IMR-90 (cell line): Measurements from ENCODE around the gene METTL22. TPM values are rescaled to one million over a fixed set of nuclear protein-coding genes. Genes with fewer than 3 reads are reported as not detected.

Experiments
- ATAC-seq: fragments of 200-7000 bp; cut with Tn5 transposase; 2 replicates; pipeline ENCODE4 v1.9.1; 2020; ENCODE audit warnings: low read depth, mild to moderate bottlenecking, moderate library complexity
- BruUV-seq: library from RNA; stranded (reverse); fragments of 400-500 nt; replicated peaks from 2 replicates; lab custom pipeline; 2021; lab: Mats Ljungman, UMichigan
- CTCF ChIA-PET: fragments of 300-600 bp; formaldehyde crosslinking; extraction: SDS; loops from one replicate; lab custom pipeline; 2021; ENCODE audit warnings: antibody characterized with exemption; lab: Yijun Ruan, JAX
- POLR2A ChIA-PET: fragments of 300-600 bp; sonication (Branson Sonifier 250); formaldehyde crosslinking; loops from one replicate; lab custom pipeline; 2022; ENCODE audit warnings: antibody characterized with exemption; ENCODE audit not compliant: unreplicated experiment; lab: Charles Lee
- DNase-seq: peaks from one replicate; pipeline ENCODE4 v3.0.0; 2013
- H2AFZ ChIP-seq: replicated peaks from 2 replicates; pipeline ENCODE3; 2013; ENCODE audit warnings: low read length, mild to moderate bottlenecking; ENCODE audit not compliant: poor library complexity
- H2AK5ac ChIP-seq: 2 replicates; pipeline ENCODE4 v1.6.1; 2013; ENCODE audit warnings: low read depth, low read length, inconsistent platforms
- H2AK9ac ChIP-seq: replicated peaks from 2 replicates; pipeline ENCODE3; 2013; ENCODE audit warnings: mild to moderate bottlenecking, low read depth, low read length, moderate library complexity; ENCODE audit not compliant: poor library complexity
- H2BK120ac ChIP-seq: 2 replicates; pipeline ENCODE4 v1.6.1; 2013; ENCODE audit warnings: low read depth, low read length, inconsistent platforms
- H2BK15ac ChIP-seq: 3 replicates; pipeline ENCODE4 v1.6.1; 2013; ENCODE audit warnings: low read depth, low read length, inconsistent platforms
- H2BK20ac ChIP-seq: 2 replicates; pipeline ENCODE4 v1.6.1; 2013; ENCODE audit warnings: low read depth, mild to moderate bottlenecking, inconsistent platforms, low read length, moderate library complexity
- H2BK5ac ChIP-seq: 2 replicates; pipeline ENCODE4 v1.6.1; 2013; ENCODE audit warnings: mild to moderate bottlenecking, low read depth, low read length, inconsistent platforms; ENCODE audit not compliant: poor library complexity, severe bottlenecking
- H3K14ac ChIP-seq: replicated peaks from 2 replicates; pipeline ENCODE4 v1.6.1; 2013; ENCODE audit warnings: low read depth, low read length, inconsistent platforms
- H3K18ac ChIP-seq: 2 replicates; pipeline ENCODE4 v1.6.1; 2013; ENCODE audit warnings: low read depth, low read length, control low read depth
- H3K23ac ChIP-seq: 2 replicates; pipeline ENCODE4 v1.6.1; 2013; ENCODE audit warnings: low read depth, low read length, inconsistent platforms
- H3K27ac ChIP-seq: 2 replicates; pipeline ENCODE4 v1.5.1; 2013; ENCODE audit warnings: mild to moderate bottlenecking, control low read depth, low read length; ENCODE audit not compliant: insufficient read depth
- H3K27me3 ChIP-seq: 2 replicates; pipeline ENCODE4 v1.6.1; 2013; ENCODE audit warnings: low read length; ENCODE audit not compliant: control insufficient read depth, insufficient read depth
- H3K36me3 ChIP-seq: 2 replicates; pipeline ENCODE4 v1.6.1; 2013; ENCODE audit warnings: low read length, mixed read lengths; ENCODE audit not compliant: control insufficient read depth, insufficient read depth
- H3K4ac ChIP-seq: 2 replicates; pipeline ENCODE4 v1.6.1; 2013; ENCODE audit warnings: low read depth, low read length, inconsistent platforms
- H3K4me1 ChIP-seq: 2 replicates; pipeline ENCODE4 v1.6.1; 2013; ENCODE audit warnings: low read length, mixed read lengths; ENCODE audit not compliant: control insufficient read depth, insufficient read depth
- H3K4me2 ChIP-seq: 2 replicates; pipeline ENCODE4 v1.6.1; 2013; ENCODE audit warnings: low read depth, mild to moderate bottlenecking, control low read depth, low read length, moderate library complexity
- H3K4me3 ChIP-seq: 2 replicates; pipeline ENCODE4 v1.5.1; 2013; ENCODE audit warnings: low read depth, mild to moderate bottlenecking, control low read depth, low read length, moderate library complexity; ENCODE audit not compliant: insufficient read depth
- H3K56ac ChIP-seq: 2 replicates; pipeline ENCODE4 v1.6.1; 2013; ENCODE audit warnings: low read length, inconsistent platforms; ENCODE audit not compliant: insufficient read depth; ENCODE audit errors: extremely low read depth
- H3K79me1 ChIP-seq, 2 experiments: 2 replicates each; pipeline ENCODE4 v1.6.1; 2013; ENCODE audit warnings: low read length in 2 of 2, inconsistent platforms in 1 of 2, low read depth in 1 of 2
- H3K9ac ChIP-seq: 2 replicates; pipeline ENCODE4 v1.6.1; 2013; ENCODE audit warnings: low read depth, low read length, control low read depth
- H3K9me1 ChIP-seq: 2 replicates; pipeline ENCODE4 v1.6.1; 2013; ENCODE audit warnings: low read length, inconsistent platforms; ENCODE audit not compliant: insufficient read depth
- H3K9me3 ChIP-seq: 2 replicates; pipeline ENCODE4 v1.6.1; 2013; ENCODE audit warnings: low read length; ENCODE audit not compliant: control insufficient read depth, insufficient read depth
- H4K20me1 ChIP-seq: 2 replicates; pipeline ENCODE4 v1.6.1; 2013; ENCODE audit warnings: low read length, inconsistent platforms; ENCODE audit not compliant: insufficient read depth
- H4K5ac ChIP-seq: 2 replicates; pipeline ENCODE4 v1.6.1; 2013; ENCODE audit warnings: mild to moderate bottlenecking, low read depth, low read length, control low read depth
- H4K8ac ChIP-seq, 2 experiments: 2 replicates each; pipeline ENCODE4 v1.6.1; 2013; ENCODE audit warnings: low read depth in 2 of 2, low read length in 2 of 2, control low read depth in 1 of 2, inconsistent platforms in 1 of 2
- H4K91ac ChIP-seq: 2 replicates; pipeline ENCODE4 v1.6.1; 2013; ENCODE audit warnings: low read depth, low read length, inconsistent platforms; ENCODE audit not compliant: insufficient read depth
- BHLHE40 ChIP-seq: fragments of 150-350 bp; IDR thresholded peaks from 2 replicates; pipeline ENCODE4 v1.6.1; 2016; ENCODE audit warnings: mild to moderate bottlenecking, low read depth, low read length
- CEBPB ChIP-seq: IDR thresholded peaks from 2 replicates; pipeline ENCODE4 v1.6.1; 2012; ENCODE audit warnings: low read depth, low read length, improper control_type of control experiment
- CHD1 ChIP-seq: IDR thresholded peaks from 2 replicates; pipeline ENCODE4 v1.6.1; 2012; ENCODE audit warnings: low read depth, low read length, improper control_type of control experiment
- FOS ChIP-seq: fragments of 150-350 bp; IDR thresholded peaks from 2 replicates; pipeline ENCODE4 v1.6.1; 2016; ENCODE audit warnings: low read depth, low read length
- MAFK ChIP-seq: IDR thresholded peaks from 2 replicates; pipeline ENCODE4 v1.6.1; 2012; ENCODE audit warnings: low read depth, low read length, improper control_type of control experiment
- MAZ ChIP-seq: IDR thresholded peaks from 2 replicates; pipeline ENCODE4 v1.6.1; 2012; ENCODE audit warnings: low read depth, mild to moderate bottlenecking, low read length, improper control_type of control experiment, moderate library complexity, borderline replicate concordance
- MXI1 ChIP-seq: IDR thresholded peaks from 2 replicates; pipeline ENCODE4 v1.6.1; 2012; ENCODE audit warnings: low read depth, mild to moderate bottlenecking, low read length, moderate library complexity, borderline replicate concordance
- NFE2L2 ChIP-seq: fragments of 150-350 bp; IDR thresholded peaks from 2 replicates; pipeline ENCODE4 v1.6.1; 2016; ENCODE audit warnings: low read depth, mild to moderate bottlenecking, low read length
- POLR2A ChIP-seq: IDR thresholded peaks from 2 replicates; pipeline ENCODE4 v1.6.1; 2012; ENCODE audit warnings: mild to moderate bottlenecking, low read depth, low read length
- RAD21 ChIP-seq: IDR thresholded peaks from 2 replicates; pipeline ENCODE4 v1.6.1; 2012; ENCODE audit warnings: low read length, improper control_type of control experiment
- RCOR1 ChIP-seq: IDR thresholded peaks from 2 replicates; pipeline ENCODE4 v1.6.1; 2012; ENCODE audit warnings: mild to moderate bottlenecking, low read length, improper control_type of control experiment; ENCODE audit not compliant: insufficient replicate concordance
- RFX5 ChIP-seq: IDR thresholded peaks from 2 replicates; pipeline ENCODE4 v1.8.0; 2012; ENCODE audit warnings: low read depth, mild to moderate bottlenecking, low read length, moderate library complexity
- SMC3 ChIP-seq: fragments of 150-350 bp; IDR thresholded peaks from 2 replicates; pipeline ENCODE4 v1.6.1; 2016; ENCODE audit warnings: low read depth, mild to moderate bottlenecking, antibody characterized with exemption, low read length, moderate library complexity
- WGBS, 2 experiments: methylation state at CpG; one replicate each; pipeline versions ENCODE4 v1.1.5 to v1.1.7; 2013; ENCODE audit warnings: missing lambda C conversion rate in 2 of 2; ENCODE audit not compliant: insufficient read length in 1 of 2; ENCODE audit errors: extremely low coverage in 2 of 2; 5-methylcytosine and 5-hydroxymethylcytosine counted together
- dilution Hi-C: fragments of 300-500 bp; cut with HindIII; formaldehyde crosslinking; loops from one replicate; pipeline ENCODE4 v1.14.3; 2018; ENCODE audit warnings: low sequenced_read_pairs; ENCODE audit not compliant: unreplicated experiment
- in situ Hi-C: fragments of 300-500 bp; cut with MboI; formaldehyde crosslinking; loops from 3 replicates; pipeline ENCODE4 v1.14.3; 2019; ENCODE audit warnings: low sequenced_read_pairs, inconsistent platforms, mixed read lengths
- intact Hi-C: fragments of 100-400 bp; cut with micrococcal nuclease; formaldehyde crosslinking; loops from 2 replicates; pipeline ENCODE4 v1.10.0; 2022
- polyA plus RNA-seq, 3 experiments: library from polyadenylated mRNA; depleted of rRNA; stranded (reverse); fragments of >200 nt; gene quantifications; 2 replicates each; pipeline ENCODE4 v1.2.3, GENCODE V29; 2012; ENCODE audit warnings: low replicate concordance in 1 of 3
- total RNA-seq: library from RNA; depleted of rRNA; stranded (reverse); fragments of >200 nt; gene quantifications from 2 replicates; pipeline ENCODE4 v1.2.3, GENCODE V29; 2012
- TF ChIP-seq, protein P1 (sequence below): conservative IDR thresholded peaks from 2 replicates; pipeline ENCODE4 v1.5.1; 2012; ENCODE audit warnings: mild to moderate bottlenecking, low read depth, low read length, improper control_type of control experiment
- TF ChIP-seq, protein P2 (sequence below): fragments of 150-350 bp; IDR thresholded peaks from 2 replicates; pipeline ENCODE4 v1.6.1; 2016; ENCODE audit warnings: low read depth, mild to moderate bottlenecking, low read length, moderate library complexity, borderline replicate concordance
- TF ChIP-seq, protein P3 (sequence below): fragments of 150-350 bp; IDR thresholded peaks from 2 replicates; pipeline ENCODE4 v1.6.1; 2017; ENCODE audit warnings: mild to moderate bottlenecking, antibody characterized with exemption, low read length, low read depth

Gene METTL22
- total and polyA plus RNA-seq, 2 of the 4 experiments (the other 2 are of a cell fraction), result 27.2 to 51.2 TPM

DNA sequence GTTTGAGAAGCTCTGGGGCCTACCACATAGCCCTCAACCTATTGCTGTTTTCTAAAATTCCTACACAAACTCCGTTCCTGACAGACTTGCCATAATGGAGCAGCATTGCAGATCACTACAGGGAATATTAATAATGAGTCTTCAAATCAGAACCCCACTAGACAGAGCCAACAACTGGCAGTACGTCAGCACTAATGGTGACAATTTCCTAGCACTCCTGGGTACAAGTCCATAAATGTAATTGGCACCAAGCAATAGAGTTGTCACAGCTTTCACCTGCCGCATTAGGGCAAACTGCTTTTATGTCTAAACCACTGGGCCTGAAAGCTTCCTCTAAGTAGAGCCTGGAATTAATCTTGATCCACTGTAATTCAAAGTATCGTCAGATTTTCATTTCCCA is 27.4 kb downstream of the METTL22 start:
- CTCF ChIA-PET, result no interaction called here

More for the DNA sequence above, 27.4 kb downstream of the METTL22 start:
- Histone ChIP-seq H3K18ac (no peak overlapping the region), H3K23ac (no peak overlapping the region), H3K9me3 (no peaks in the 10 kb centered on the region), H2AK9ac (peak overlapping the region; percentile 19), H3K56ac (no peak overlapping the region), H3K4me3 (no peak overlapping the region), H3K36me3 (peaks cover 39% of the 10 kb centered on the region), H3K4ac (no peak overlapping the region), H4K5ac (no peak overlapping the region), H3K9me1 (no peaks in the 10 kb centered on the region), H2BK15ac (no peak overlapping the region), H4K8ac (no peak overlapping the region), H3K79me1 (no peaks in the 10 kb centered on the region), H3K4me2 (no peak overlapping the region), H2BK120ac (no peak overlapping the region), H4K20me1 (no peaks in the 10 kb centered on the region), H2BK20ac (no peak overlapping the region), H3K14ac (no peak overlapping the region), H3K27me3 (no peaks in the 10 kb centered on the region), H3K9ac (no peak overlapping the region), H2AFZ (no peak overlapping the region), H2BK5ac (no peak overlapping the region), H3K4me1 (no peaks in the 10 kb centered on the region), H4K91ac (no peak overlapping the region), H2AK5ac (no peak overlapping the region), H3K27ac (no peak overlapping the region)
- whole genome bisulfite sequencing, 2 experiments, result 93% methylated on average over 2 of the region's 4 CpGs; no CpG with 5 or more reads in 1 of the 2 experiments
- ATAC-seq, result no peak
- intact Hi-C loops, result no loop called here
- DNase-seq, result no peak
- no TSS peak for BruUV-seq
- POLR2A ChIA-PET, result no interaction called here
- in situ Hi-C loops, result loop anchor here (5.0 kb wide), 1 partner anchor 82 kb away; no protein-coding TSS in a partner anchor
- dilution Hi-C loops, result no loop called here
- TF ChIP-seq CHD1, result no peak
- TF ChIP-seq RAD21, result no peak
- TF ChIP-seq MXI1, result no peak
- no peak for TF ChIP-seq POLR2A
- no peak for TF ChIP-seq CEBPB
- TF ChIP-seq NFE2L2, result no peak
- no peak for TF ChIP-seq BHLHE40
- TF ChIP-seq, protein P1, sequence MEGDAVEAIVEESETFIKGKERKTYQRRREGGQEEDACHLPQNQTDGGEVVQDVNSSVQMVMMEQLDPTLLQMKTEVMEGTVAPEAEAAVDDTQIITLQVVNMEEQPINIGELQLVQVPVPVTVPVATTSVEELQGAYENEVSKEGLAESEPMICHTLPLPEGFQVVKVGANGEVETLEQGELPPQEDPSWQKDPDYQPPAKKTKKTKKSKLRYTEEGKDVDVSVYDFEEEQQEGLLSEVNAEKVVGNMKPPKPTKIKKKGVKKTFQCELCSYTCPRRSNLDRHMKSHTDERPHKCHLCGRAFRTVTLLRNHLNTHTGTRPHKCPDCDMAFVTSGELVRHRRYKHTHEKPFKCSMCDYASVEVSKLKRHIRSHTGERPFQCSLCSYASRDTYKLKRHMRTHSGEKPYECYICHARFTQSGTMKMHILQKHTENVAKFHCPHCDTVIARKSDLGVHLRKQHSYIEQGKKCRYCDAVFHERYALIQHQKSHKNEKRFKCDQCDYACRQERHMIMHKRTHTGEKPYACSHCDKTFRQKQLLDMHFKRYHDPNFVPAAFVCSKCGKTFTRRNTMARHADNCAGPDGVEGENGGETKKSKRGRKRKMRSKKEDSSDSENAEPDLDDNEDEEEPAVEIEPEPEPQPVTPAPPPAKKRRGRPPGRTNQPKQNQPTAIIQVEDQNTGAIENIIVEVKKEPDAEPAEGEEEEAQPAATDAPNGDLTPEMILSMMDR, result no peak
- TF ChIP-seq, protein P2, sequence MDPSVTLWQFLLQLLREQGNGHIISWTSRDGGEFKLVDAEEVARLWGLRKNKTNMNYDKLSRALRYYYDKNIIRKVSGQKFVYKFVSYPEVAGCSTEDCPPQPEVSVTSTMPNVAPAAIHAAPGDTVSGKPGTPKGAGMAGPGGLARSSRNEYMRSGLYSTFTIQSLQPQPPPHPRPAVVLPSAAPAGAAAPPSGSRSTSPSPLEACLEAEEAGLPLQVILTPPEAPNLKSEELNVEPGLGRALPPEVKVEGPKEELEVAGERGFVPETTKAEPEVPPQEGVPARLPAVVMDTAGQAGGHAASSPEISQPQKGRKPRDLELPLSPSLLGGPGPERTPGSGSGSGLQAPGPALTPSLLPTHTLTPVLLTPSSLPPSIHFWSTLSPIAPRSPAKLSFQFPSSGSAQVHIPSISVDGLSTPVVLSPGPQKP, result no peak
- no peak for TF ChIP-seq FOS
- no peak for TF ChIP-seq MAFK
- TF ChIP-seq MAZ, result no peak
- TF ChIP-seq, protein P3, sequence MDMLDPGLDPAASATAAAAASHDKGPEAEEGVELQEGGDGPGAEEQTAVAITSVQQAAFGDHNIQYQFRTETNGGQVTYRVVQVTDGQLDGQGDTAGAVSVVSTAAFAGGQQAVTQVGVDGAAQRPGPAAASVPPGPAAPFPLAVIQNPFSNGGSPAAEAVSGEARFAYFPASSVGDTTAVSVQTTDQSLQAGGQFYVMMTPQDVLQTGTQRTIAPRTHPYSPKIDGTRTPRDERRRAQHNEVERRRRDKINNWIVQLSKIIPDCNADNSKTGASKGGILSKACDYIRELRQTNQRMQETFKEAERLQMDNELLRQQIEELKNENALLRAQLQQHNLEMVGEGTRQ, result no peak
- TF ChIP-seq RFX5, result no peak
- TF ChIP-seq SMC3, result no peak
- no peak for TF ChIP-seq RCOR1
